ENCODE data around the gene CTSD.

The CTSD gene

GRCh38 chr11:1754376-1755150 is 9.2 kb downstream of the CTSD start:
- no peak for DNase-seq

DNA sequence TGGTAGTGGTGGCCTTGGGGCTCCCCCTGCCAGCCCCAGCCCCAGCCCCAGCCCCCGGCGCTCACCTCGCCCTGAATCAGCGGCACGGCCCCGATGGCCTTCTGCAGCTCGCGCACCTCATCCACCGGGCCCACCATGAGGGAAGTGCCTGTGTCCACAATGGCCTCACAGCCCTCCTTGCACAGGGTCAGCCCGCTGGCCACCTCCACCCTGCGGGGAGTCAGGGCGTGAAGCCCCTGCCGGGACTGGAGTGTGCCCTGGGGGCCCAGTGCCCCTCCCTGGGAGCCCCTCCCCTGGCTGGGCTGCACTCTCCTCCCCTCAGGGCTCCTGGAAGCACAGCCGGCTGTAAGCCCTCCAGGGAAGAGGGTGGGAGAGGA is 9.8 kb downstream of the CTSD start:
- DNase-seq, result no peak

GRCh38 chr11:1753229-1753928 is 10.3 kb downstream of the CTSD start:
- DNase-seq, result no peak

- no peak for DNase-seq
These were observed 10.9 kb downstream of the CTSD start for GRCh38 chr11:1752907-1753228.

DNA sequence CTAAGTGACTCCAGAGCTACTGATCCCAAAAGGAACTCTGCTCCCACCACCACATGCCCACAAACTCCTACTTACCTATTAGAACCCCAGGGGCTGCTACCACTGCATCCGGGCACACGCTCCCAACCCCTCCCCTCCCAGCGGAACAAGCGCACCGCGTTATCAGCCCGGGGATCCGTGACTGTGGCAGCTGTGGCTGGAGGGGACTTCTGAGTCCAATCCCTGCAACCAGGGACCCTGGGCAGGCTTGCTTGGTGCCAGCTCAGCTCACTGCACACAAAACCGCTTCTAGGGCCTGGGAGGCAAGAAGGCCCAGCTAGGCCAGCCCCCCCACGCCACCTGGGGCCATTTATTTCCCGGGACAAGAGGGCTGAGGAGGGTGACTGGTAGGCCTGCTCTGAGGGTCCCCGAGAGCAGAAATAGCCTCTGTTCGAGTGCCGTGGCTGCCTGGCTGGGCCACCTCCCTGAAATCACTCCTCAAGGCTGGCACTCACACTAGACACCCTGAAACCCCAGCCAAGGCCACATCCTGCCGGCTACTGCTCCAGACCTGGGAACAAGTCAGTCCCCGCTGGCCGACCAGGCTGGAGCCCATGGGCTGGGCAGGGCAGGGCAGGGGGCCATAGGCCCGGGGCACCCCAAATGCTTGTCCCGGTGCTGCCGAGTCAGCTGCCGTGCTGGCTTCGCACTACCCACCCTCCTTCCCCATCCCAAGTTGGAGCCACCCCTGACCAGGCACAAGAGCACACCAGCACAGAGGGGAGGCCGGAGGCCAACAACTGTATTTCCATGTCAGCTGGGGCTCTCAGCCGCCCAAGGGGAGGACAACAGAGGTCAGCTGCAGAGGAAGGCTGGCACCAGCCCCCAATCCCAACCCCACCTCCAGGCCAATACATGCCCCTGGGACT is 11.5 kb downstream of the CTSD start:
- no peak for DNase-seq

DNA sequence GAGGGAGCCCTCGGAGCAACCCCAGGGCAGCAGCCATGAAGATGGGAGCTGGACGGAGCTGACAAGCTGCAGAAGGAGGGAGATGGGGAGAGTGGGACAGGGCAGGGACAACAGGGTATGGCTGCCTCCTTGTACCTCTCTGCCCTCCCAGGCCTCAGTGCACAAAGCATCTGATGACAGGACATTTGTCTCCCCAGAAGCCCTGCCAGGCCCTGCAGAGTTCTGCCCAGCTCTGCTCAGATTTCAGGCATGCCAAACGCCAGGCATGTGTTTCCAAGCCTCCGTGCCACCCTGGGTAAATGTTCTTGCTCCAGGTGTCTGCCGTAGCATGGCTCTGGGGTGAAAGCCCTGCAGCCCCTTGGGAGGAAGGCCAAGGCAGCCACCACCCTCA is 12.2 kb downstream of the CTSD start:
- no peak for DNase-seq

DNA sequence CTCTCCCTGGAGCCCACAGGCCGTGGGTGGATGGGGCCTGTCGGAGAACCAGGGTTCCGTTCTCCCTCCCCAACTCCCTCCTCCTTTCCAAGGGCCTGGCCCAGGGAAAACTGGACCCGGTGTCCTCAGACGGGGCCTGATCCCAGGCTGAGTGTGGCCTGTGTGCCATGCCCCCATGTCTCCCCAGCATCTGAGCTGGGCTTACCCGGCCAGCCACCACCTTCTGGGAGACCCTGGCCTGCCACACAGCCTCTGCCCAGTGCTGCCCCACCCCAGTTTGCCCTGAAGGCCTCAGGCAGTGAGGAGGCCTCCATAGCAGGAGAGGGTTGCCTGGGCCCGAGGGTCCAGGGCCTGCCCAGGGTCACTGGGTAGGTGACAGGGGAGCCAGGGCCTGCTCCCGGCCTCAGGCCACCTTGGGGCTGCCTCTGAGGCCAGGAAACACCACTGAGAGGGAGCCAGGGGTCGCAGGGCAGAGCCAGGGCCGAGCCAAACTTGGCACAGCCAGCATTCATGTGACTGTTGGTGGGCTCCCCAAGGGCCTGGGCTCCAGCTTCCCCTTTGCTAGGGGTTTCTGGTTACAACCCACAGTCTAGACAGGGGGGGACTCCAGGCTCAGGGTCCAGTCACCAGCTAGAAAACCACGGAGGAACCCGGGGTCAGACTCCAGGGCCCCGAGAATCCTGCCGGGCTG is 12.7 kb downstream of the CTSD start:
- DNase-seq, result no peak

- no peak for DNase-seq
These were observed 13.3 kb downstream of the CTSD start, which contains the start of gene IFITM10 for GRCh38 chr11:1750481-1750839. IFITM10 (minus strand) TSS chr11:1750595; CDS start chr11:1750442, 153 bp downstream.

GRCh38 chr11:1749395-1750351 is 14.1 kb downstream of the CTSD start:
- peak; percentile 17 to 52 for DNase-seq

DNA sequence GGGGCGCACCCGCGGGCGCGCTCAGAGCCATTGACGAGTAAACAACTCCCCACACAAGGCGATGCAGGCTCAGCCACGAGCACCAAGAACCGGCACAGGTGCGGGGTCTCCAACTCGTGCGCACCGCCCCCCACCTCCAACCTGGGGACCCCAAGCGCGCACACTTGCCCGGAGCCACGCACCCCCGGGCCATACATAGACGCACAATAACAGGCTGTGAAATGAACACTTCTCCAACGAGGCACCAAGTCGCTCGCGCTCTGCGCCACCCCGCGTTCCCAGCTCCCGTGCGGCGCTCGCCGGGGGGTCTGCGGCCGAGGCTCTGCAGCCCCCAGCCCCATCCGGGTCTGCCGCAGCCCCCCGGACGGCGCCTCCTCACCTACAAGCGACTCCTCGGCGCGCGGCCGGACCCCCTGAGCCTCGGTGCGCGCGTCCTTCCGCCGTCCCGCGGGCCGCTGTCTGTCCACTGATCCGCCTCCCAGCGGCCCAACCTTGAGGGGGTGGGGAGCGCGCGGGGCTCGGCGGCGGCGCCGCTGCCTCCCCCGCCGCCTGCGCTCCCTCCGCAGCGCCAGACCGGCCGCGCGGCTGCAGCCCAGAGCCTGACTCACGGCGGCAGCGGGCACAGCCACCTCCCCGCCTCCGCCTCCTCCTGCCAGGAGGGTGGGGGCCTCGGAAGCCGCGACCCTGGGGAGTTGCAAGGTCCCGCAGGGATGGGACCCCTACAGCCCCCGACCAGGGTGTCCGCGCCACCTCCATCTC is 14.9 kb downstream of the CTSD start:
- DNase-seq, result no peak

DNA sequence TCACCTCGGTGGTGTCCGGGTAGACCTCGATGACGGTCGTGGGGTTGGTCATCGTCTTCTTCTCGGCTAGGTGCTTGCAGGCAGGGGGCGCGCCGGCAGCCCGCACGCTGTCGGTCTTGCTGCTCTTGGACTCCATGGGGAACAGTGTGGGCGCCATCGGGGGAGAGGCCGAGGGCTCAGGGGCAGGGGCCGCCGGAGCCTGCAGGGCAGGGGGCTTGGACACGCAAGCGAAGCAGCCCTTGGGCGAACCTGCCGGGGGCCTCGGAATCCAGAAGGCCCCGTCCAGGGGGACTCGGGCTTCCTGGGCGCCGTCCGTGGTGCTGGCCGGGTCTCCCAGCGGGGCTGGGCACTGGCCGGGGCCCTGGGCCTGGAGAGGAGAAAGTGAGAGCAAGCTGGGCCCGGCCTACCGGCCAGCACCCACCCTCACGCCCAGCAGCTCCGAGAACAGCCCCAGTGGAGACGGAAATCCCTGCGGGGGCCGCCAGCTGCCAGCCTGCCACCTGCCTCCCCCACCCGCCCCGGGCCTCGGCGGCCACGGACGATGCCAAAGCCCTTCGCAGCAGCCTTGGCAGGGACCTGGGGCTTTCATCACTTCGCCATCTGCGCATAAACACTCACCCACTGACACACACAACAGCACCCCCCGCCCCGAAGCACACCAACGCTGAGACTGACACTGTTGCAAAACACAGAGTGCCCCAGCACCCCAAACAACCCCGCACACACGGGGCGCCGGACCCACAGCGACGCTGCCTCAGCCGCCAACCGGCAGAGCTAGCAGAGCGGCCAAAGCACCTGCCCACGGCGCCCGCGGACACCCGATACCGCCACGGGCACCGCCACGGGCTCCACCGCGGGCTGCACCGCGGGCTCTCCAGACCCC is 15.7 kb downstream of the CTSD start:
- DNase-seq, result no peak

DNA sequence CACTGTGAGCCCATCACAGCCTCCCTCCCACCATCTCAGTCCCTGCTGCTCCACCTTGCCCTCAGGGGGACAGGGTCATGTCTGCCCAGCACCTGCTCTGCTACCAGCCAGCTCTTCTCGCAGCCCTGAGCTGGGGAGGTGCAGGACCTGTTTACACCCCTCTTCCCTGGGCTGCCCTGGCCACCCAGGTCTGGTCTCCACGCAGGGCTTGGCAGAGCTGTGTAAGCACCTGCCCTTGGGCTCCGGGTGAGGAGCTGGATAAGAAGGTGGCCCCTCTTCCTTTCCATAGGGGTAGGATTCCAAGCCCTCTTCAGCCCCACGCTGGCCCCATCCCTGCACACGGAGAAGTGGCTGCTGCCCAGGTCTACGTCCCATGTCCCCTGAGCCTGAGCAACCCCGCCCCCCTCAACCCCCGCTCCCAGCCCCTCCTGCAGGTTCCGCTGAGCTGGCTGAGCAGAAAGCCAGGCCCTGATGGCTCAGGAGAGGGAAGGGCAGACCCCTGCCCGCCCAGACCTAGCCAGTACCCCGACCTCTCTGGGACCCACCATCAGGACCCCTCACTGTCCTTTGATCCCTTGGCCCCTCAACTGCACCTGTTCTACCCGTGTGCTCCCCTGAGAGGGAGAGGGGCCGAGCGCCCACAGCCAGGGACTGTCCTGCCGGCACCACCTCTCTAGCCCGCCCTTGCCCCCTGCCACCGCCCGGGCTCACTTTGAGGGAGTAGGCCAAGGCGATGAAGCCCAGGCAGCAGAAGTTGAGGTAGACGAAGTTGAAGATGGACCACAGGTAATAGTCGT is 16.6 kb downstream of the CTSD start:
- no peak for DNase-seq

DNA sequence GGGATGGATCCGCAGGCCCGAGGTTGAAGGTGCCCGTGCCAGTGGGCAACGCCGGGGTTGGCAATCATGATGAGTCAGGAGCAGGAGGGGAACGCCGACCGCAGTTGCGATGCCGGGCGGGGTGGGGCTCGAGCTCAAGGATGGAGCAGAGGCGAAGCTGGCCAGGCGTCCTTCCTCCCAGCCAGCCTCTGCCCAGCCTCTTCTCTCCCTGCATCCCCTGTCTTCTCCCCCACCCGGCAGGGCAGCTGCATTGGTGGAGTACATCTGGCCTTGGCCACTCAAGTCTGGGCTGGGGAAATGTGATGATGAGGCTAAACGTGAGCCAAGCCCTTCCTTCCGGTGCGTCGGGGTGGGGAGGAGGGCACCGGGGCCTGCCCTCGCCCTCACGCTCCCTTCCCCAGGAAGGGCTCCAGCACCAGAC is 17.2 kb downstream of the CTSD start:
- no peak for DNase-seq

DNA sequence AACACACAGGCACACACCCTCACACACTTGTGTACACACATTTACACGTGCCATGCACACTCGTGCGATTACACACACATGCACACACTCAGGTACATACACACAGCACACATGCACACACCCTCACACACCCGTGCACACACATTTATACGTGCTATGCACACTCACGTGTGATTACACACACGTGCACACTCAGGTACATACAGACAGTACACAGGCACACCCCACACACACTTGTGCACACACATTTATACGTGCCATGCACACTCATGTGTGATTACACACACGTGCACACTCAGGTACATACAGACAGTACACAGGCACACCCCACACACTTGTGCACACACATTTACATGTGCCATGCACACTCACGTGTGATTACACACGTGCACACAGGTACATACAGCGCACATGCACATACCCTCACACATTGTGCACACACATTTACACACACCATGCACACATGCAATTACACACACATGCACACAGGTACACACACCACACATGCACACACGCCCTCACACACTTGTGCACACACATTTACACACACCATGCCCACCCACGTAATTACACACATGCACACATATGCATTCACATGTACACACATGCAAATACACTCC is 17.9 kb downstream of the CTSD start:
- no peak for DNase-seq

- no peak for DNase-seq
These were observed 18.6 kb downstream of the CTSD start for GRCh38 chr11:1744891-1745700.

GRCh38 chr11:1744137-1744886 is 19.4 kb downstream of the CTSD start:
- no peak for DNase-seq

- DNase-seq, result no peak
These were observed 20.1 kb downstream of the CTSD start for GRCh38 chr11:1743585-1744136.

Measured in NCI-H526 (cell line).